Measurements from ENCODE around the gene BABAM2.

- TF ChIP-seq CTCF (IDR thresholded peaks at IDR 0.05) (no peak), POLR2A (IDR thresholded peaks at IDR 0.05) (no peak)
These were observed 25.3 kb downstream of the BABAM2 start for GRCh38 chr2:27915874-27916273.
